H9 (cell line): ENCODE measurements around the gene EXOC3L1. TPM values are rescaled to one million over a fixed set of nuclear protein-coding genes. Genes with fewer than 3 reads are reported as not detected.

Experiments
- DNase-seq: peaks from one replicate; pipeline ENCODE4 v3.0.0-alpha.2; 2017
- H2AFZ ChIP-seq: one replicate; pipeline ENCODE4 v1.6.1; 2013; ENCODE audit warnings: mild to moderate bottlenecking, low read length, control low read depth, moderate library complexity
- H2AK5ac ChIP-seq: 2 replicates; pipeline ENCODE4 v1.6.1; 2013; ENCODE audit warnings: low read length, control low read depth, mixed read lengths; ENCODE audit not compliant: insufficient read length
- H2BK120ac ChIP-seq: one replicate; pipeline ENCODE4 v1.6.1; 2013; ENCODE audit warnings: low read depth, mild to moderate bottlenecking, low read length, control low read depth, inconsistent platforms; ENCODE audit not compliant: poor library complexity, severe bottlenecking
- H2BK12ac ChIP-seq: 2 replicates; pipeline ENCODE4 v1.6.1; 2013; ENCODE audit warnings: low read length, control low read depth, mixed read lengths, low read depth; ENCODE audit not compliant: insufficient read length
- H2BK15ac ChIP-seq: 2 replicates; pipeline ENCODE4 v1.6.1; 2013; ENCODE audit warnings: low read depth, low read length, control low read depth
- H2BK20ac ChIP-seq: one replicate; pipeline ENCODE4 v1.6.1; 2013; ENCODE audit warnings: low read depth, mild to moderate bottlenecking, low read length, control low read depth, inconsistent platforms; ENCODE audit not compliant: poor library complexity, severe bottlenecking
- H2BK5ac ChIP-seq: 2 replicates; pipeline ENCODE4 v1.6.1; 2013; ENCODE audit warnings: low read length, control low read depth, mixed read lengths; ENCODE audit not compliant: insufficient read length
- H3K14ac ChIP-seq: 2 replicates; pipeline ENCODE4 v1.6.1; 2013; ENCODE audit warnings: low read length, control low read depth; ENCODE audit not compliant: insufficient read depth
- H3K18ac ChIP-seq: 2 replicates; pipeline ENCODE4 v1.6.1; 2013; ENCODE audit warnings: low read depth, mild to moderate bottlenecking, mixed read lengths, low read length, control low read depth; ENCODE audit not compliant: insufficient read length
- H3K23ac ChIP-seq: 2 replicates; pipeline ENCODE4 v1.6.1; 2013; ENCODE audit warnings: low read length, control low read depth, mixed read lengths, low read depth; ENCODE audit not compliant: insufficient read length
- H3K23me2 ChIP-seq: 2 replicates; pipeline ENCODE4 v1.6.1; 2013; ENCODE audit warnings: low read depth, mild to moderate bottlenecking, mixed read lengths, low read length, control low read depth; ENCODE audit not compliant: insufficient read length, poor library complexity, severe bottlenecking
- H3K27ac ChIP-seq: 2 replicates; pipeline ENCODE4 v1.5.1; 2013; ENCODE audit warnings: low read length, control low read depth, mixed read lengths, low read depth; ENCODE audit not compliant: insufficient read length
- H3K27me3 ChIP-seq: 2 replicates; pipeline ENCODE4 v1.6.1; 2013; ENCODE audit warnings: low read length, control low read depth, inconsistent platforms; ENCODE audit not compliant: insufficient read depth
- H3K4ac ChIP-seq: 2 replicates; pipeline ENCODE4 v1.6.1; 2013; ENCODE audit warnings: low read depth, mild to moderate bottlenecking, control low read depth, inconsistent platforms, low read length, moderate library complexity
- H3K4me1 ChIP-seq: 2 replicates; pipeline ENCODE4 v1.6.1; 2013; ENCODE audit warnings: low read length, control low read depth, inconsistent platforms; ENCODE audit not compliant: insufficient read depth
- H3K4me2 ChIP-seq: 2 replicates; pipeline ENCODE4 v1.6.1; 2013; ENCODE audit warnings: low read length, control low read depth, mixed read lengths; ENCODE audit not compliant: insufficient read length, insufficient read depth
- H3K56ac ChIP-seq: 2 replicates; pipeline ENCODE4 v1.6.1; 2013; ENCODE audit warnings: low read depth, mild to moderate bottlenecking, mixed read lengths, low read length, control low read depth; ENCODE audit not compliant: insufficient read length
- H3K79me1 ChIP-seq: 2 replicates; pipeline ENCODE4 v1.6.1; 2013; ENCODE audit warnings: low read depth, mild to moderate bottlenecking, moderate library complexity, low read length, control low read depth, inconsistent platforms; ENCODE audit not compliant: insufficient read depth, poor library complexity, severe bottlenecking
- H3K79me2 ChIP-seq: 2 replicates; pipeline ENCODE4 v1.6.1; 2013; ENCODE audit warnings: low read length, control low read depth, inconsistent platforms; ENCODE audit not compliant: insufficient read depth
- H3K9ac ChIP-seq: 2 replicates; pipeline ENCODE4 v1.6.1; 2013; ENCODE audit warnings: low read length, control low read depth, mixed read lengths; ENCODE audit not compliant: insufficient read length; ENCODE audit errors: extremely low read depth
- H3K9me3 ChIP-seq: one replicate; pipeline ENCODE4 v1.6.1; 2013; ENCODE audit warnings: low read depth, low read length, inconsistent platforms; ENCODE audit not compliant: control insufficient read depth
- H3T11ph ChIP-seq: one replicate; pipeline ENCODE4 v1.6.1; 2013; ENCODE audit warnings: mild to moderate bottlenecking, low read length, control low read depth, inconsistent platforms
- H4K20me1 ChIP-seq: one replicate; pipeline ENCODE4 v1.6.1; 2013; ENCODE audit not compliant: control insufficient read depth, insufficient read length, insufficient read depth
- H4K5ac ChIP-seq: 2 replicates; pipeline ENCODE4 v1.6.1; 2013; ENCODE audit warnings: low read depth, mild to moderate bottlenecking, mixed read lengths, low read length, control low read depth; ENCODE audit not compliant: insufficient read length
- H4K8ac ChIP-seq: replicated peaks from 2 replicates; pipeline ENCODE4 v1.6.1; 2013; ENCODE audit warnings: low read length, control low read depth, mixed read lengths, low read depth; ENCODE audit not compliant: insufficient read length
- H4K91ac ChIP-seq: 2 replicates; pipeline ENCODE4 v1.6.1; 2013; ENCODE audit warnings: low read depth, mild to moderate bottlenecking, moderate library complexity, mixed read lengths, low read length, control low read depth; ENCODE audit not compliant: insufficient read length
- H3K27ac Mint-ChIP-seq, 3 experiments: 2 replicates in 2 of 3; 3 replicates in 1 of 3; pipeline ENCODE4 v1.8.0; 2020 to 2021; ENCODE audit warnings: mixed read lengths in 3 of 3, mild to moderate bottlenecking in 1 of 3, moderate library complexity in 1 of 3
- H3K27me3 Mint-ChIP-seq: 2 replicates; pipeline ENCODE4 v1.8.0; 2021; ENCODE audit warnings: low read depth, mild to moderate bottlenecking, moderate library complexity, mixed read lengths
- H3K36me3 Mint-ChIP-seq, 3 experiments: 2 replicates in 2 of 3; 3 replicates in 1 of 3; pipeline ENCODE4 v1.8.0; 2020 to 2021; ENCODE audit warnings: low read depth in 3 of 3, mixed read lengths in 3 of 3; ENCODE audit not compliant: insufficient read depth in 1 of 3
- H3K4me1 Mint-ChIP-seq, 2 experiments: 2 replicates each; pipeline ENCODE4 v1.8.0; 2020; ENCODE audit warnings: mixed read lengths in 2 of 2
- H3K4me3 Mint-ChIP-seq, 2 experiments: 2 replicates in 1 of 2; 3 replicates in 1 of 2; pipeline ENCODE4 v1.8.0; 2020 to 2021; ENCODE audit warnings: mild to moderate bottlenecking in 2 of 2, mixed read lengths in 2 of 2, moderate library complexity in 1 of 2
- H3K9me3 Mint-ChIP-seq, 2 experiments: 2 replicates in 1 of 2; 3 replicates in 1 of 2; pipeline ENCODE4 v1.8.0; 2020; ENCODE audit warnings: mild to moderate bottlenecking in 2 of 2, mixed read lengths in 2 of 2, moderate library complexity in 1 of 2
- WGBS: extraction: QIAGEN DNeasy Blood & Tissue Kit; methylation state at CpG from one replicate; pipeline ENCODE4 v1.1.7; 2013; ENCODE audit warnings: missing lambda C conversion rate, low lambda C conversion rate, mixed read lengths; ENCODE audit not compliant: insufficient read length; ENCODE audit errors: extremely low coverage; 5-methylcytosine and 5-hydroxymethylcytosine counted together
- total RNA-seq: library from RNA; stranded (reverse); gene quantifications from 2 replicates; pipeline ENCODE4 v1.2.1, GENCODE V29; 2021
- TF ChIP-seq, protein P1 (sequence below): fragments of 200-600 bp; sonication (generic); conservative IDR thresholded peaks from 3 replicates; pipeline ENCODE4 v1.8.0; 2021; ENCODE audit warnings: antibody characterized with exemption, mild to moderate bottlenecking

EXOC3L1 gene
- total RNA-seq, 1 experiment from 2014 or later, result 3.3 TPM

DNA sequence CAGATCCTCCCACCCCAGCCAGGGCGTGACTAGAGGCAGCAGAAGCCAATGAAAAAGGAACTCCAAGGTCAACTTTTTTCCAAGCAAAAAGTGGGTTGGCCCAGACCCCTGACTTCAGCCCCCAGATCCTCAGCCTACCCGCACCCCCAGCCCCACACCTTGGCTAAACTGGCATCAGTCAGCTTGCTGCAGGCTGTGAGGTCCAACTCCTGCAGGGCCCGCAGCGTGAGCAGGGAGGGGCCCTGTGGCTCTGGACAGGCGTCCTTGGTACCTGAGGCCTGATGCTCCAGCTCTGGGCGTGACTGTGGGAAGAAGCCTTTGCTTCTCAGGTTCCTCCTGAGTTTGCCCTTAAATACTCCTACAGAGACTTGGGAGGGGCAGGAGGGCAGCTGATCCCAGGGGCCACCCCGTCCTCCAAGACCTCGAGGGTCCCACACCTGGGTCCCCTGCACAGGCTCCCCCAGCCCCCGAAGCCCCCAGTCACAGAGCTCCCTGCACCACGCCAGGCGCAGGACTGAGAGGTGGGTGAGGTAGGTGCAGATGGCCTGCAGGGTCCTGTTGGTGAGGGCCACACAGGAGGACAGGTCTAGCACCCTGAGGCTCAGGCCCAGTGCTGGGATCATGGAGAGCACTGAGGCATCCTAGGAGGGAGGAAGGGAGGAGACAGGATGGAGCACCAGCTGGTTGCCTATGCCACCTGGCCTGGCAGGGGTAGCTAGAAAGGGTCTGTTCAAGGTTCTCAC lies 18.4 kb upstream of the EXOC3L1 start:
- Histone ChIP-seq H2AK5ac (no peak overlapping the region), H3T11ph (no peak overlapping the region), H3K4me2 (no peak overlapping the region), H3K4me1 (no peaks in the 10 kb centered on the region), H4K91ac (no peak overlapping the region), H3K27ac (no peak overlapping the region), H3K9ac (no peak overlapping the region), H3K23me2 (no peaks in the 10 kb centered on the region), H3K23ac (no peak overlapping the region), H3K79me2 (no peaks in the 10 kb centered on the region), H2AFZ (no peak overlapping the region), H3K4ac (no peak overlapping the region), H3K18ac (no peak overlapping the region), H2BK20ac (no peak overlapping the region), H2BK15ac (no peak overlapping the region), H3K27me3 (no peaks in the 10 kb centered on the region; the same call in 1 of the 2 replicates), H2BK120ac (no peak overlapping the region), H4K8ac (no peak overlapping the region), H2BK12ac (no peak overlapping the region), H3K9me3 (no peaks in the 10 kb centered on the region), H4K5ac (no peak overlapping the region), H3K14ac (no peak overlapping the region), H3K79me1 (no peaks in the 10 kb centered on the region), H4K20me1 (no peaks in the 10 kb centered on the region), H3K56ac (no peak overlapping the region), H2BK5ac (no peak overlapping the region)
- Mint-ChIP-seq H3K27me3 (peaks cover 20% of the 10 kb centered on the region), H3K4me3 (no peak overlapping the region), H3K9me3 (no peaks in the 10 kb centered on the region), H3K36me3 (peaks cover 0 to 4% (median 0%) of the 10 kb centered on the region in 3 experiments; a peak in 2 of 7 replicates), H3K4me1 (peaks cover 10 to 12% of the 10 kb centered on the region in 2 experiments; a peak in 3 of 4 replicates), H3K27ac (no peak overlapping the region)
- no CpG with 5 or more reads among the region's 11 CpGs for WGBS
- no peak for DNase-seq
- TF ChIP-seq, protein P1, sequence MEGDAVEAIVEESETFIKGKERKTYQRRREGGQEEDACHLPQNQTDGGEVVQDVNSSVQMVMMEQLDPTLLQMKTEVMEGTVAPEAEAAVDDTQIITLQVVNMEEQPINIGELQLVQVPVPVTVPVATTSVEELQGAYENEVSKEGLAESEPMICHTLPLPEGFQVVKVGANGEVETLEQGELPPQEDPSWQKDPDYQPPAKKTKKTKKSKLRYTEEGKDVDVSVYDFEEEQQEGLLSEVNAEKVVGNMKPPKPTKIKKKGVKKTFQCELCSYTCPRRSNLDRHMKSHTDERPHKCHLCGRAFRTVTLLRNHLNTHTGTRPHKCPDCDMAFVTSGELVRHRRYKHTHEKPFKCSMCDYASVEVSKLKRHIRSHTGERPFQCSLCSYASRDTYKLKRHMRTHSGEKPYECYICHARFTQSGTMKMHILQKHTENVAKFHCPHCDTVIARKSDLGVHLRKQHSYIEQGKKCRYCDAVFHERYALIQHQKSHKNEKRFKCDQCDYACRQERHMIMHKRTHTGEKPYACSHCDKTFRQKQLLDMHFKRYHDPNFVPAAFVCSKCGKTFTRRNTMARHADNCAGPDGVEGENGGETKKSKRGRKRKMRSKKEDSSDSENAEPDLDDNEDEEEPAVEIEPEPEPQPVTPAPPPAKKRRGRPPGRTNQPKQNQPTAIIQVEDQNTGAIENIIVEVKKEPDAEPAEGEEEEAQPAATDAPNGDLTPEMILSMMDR, result no peak
